NCI-H446 treated with DMSO at 0.1 percent for 48 hours (cell line): ENCODE data around the gene TENT5C.

ENCODE experiments used
- DNase-seq: peaks from one replicate; lab custom pipeline; 2025; lab: John Stamatoyannopoulos, UW

TENT5C gene

DNA sequence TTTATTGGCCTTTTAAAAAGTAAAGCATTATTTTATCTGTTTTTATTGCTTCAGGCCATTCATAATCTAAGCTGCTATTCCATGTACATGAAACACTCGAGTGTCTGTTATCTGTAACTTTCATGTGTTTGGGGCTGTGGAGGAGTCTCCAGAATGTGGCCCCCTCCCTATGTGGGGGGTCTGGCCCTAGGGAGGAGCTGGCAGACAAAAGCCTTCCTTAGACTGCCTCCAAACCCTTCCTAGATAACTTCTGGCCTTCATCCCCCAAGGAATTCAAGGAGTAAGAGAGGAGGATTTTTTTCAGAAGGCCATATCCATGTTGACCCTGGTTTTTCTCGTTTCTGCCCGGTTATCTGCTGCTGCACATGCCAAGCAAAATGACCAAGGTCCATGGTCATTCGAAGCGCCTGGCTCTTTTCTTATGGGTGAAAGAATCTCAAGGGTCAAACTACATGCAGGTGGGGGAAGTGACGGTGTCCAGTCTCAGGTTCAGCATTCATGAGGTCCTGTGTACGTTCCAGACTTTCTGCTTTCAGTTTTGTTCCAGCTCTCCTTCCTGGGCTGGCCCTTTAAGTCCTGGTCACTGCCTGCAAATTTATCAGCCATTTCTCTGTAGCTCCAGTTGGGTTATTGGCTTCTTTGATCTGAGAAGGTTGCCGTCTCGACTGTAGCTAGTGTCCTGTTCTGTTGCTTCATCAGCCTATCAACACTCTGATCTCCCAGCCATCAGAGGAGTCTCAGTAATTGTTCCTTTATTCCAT lies 8.3 kb downstream of the TENT5C start:
- no peak for DNase-seq

DNA sequence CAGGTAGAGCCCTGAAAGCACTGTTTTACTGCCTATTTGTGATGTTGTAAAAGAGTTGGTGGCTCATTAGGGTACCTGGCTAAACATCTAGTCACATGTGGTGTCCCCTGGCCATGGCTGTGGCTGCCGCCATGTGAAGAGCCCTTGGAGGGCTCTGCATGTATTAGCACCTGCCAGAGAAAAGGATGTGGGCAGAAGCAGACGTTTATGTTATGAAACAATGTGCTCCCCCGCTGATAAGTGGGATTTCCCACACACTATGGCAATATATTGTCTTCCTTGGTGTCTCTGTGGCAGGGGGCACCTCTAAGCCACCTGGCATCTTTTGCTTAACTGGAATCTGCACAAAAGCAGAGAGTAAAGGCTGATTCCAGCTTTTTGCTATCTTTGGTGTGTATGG lies 9.6 kb downstream of the TENT5C start:
- DNase-seq, result no peak

DNA sequence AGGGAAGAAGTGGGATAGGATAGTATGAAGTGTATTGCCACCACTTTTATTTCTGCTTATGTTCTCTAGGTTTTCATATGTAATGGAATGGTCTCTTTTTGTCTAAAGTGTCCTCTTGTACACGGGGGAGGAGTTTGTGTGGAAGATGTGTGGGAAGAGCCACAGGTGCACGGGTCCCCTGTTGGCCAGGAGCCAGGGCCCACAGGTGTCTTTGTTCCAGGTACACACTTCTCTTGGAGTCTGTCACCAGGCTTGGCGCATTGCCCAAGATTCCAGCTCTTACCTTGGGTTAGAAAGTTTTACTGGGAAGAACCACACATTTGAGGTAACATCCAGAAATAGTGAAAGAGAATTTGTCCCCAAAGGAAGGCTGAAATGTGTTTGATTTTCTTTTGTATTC lies 10.5 kb downstream of the TENT5C start:
- no peak for DNase-seq

DNA sequence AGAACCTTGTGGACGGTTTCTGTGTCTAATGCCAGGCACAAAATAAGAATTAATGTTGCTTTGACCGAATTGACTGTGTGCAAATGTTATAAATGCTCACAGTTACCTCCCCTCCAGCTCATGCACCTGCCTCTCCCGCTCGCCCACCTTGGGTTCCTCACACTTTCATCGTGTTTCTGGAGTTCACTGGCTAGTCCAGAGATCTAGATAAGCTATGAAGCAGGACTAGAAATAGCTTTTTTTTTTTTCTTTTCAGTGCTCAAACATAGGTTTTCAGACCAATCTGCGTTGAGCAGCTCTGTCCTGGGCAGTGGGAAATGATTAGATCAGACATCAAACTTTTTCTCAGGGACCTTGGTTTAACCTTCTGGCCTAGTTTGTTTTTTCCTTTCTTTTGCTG lies 11.1 kb downstream of the TENT5C start:
- no peak for DNase-seq

DNA sequence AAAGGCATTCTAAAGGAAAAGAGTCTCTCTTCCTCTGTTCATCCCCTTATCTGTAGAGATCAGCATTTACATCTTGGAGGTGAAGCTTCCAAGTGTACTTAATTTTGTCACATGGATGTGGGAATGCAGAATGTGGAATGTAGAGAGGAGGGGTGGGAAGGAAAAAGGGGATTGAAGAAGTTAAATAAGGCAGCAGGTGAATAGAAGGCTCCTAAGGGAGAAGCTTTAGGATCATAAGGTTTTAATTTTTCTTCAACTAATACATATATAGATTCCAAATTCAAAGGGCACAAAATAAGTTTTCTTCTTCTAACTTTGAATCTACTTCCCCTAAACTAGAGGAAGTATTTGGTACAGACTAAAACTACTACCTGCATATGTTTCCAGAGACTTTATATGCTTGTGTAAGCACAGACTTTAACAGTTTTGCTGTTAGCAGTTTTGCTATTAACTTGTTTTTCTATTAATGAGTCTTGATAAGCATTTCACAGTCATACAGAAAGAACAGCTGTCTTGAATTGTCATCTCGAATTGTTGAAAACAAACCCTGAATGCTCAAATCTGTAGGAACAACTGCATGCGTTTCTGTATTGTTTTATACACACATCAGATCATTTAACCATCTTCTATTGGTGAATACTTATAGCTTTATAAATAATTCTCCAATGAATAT lies 12.7 kb downstream of the TENT5C start:
- DNase-seq, result no peak

DNA sequence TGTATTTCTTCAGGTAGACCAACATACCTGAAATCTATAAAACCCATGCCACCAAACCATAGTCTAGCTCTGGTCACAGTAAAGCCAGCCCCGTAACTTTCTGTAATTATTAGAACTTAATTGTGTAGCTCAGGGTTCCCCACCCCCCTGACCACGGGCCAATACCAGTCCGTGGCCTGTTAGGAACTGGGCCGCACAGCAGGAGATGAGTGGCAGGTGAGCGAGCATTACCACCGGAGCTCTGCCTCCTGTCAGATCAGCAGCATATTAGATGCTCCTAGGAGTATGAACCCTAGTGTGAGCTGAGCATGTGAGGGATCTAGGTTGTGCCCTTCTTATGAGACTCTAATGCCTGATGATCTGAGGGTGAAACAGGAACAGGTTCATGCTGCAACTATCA lies 14.6 kb downstream of the TENT5C start:
- no peak for DNase-seq

DNA sequence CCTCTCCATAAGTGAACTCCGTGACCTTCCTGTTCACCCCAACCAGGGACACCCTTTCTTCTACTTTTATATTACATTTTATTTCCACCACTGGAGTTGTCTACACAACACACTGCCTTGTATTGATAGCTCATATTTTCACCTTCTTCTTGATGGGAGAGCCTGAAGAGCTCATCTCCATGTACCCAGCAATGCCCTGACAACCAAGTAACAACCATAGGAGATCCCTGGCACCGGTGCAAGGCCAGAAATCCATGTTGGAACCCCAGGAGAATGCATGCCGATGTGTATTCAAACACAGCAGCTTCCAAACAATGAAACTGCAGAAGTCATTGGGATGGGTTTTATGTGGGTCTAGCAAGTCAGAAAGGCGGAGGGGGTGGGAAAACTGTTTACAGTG lies 15.5 kb downstream of the TENT5C start:
- DNase-seq, result no peak

DNA sequence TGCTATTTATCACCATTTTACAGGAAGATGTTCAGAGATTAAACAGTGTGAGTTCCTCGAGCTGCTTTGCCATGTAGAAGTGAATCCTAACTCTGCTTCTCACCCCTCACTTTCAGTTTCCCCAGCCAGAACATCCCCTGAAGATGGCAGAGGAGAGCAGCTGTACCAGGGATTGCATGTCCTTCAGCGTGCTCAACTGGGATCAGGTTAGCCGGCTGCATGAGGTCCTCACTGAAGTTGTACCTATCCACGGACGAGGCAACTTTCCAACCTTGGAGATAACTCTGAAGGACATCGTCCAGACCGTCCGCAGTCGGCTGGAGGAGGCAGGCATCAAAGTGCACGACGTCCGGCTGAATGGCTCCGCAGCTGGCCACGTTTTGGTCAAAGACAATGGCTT lies 16.9 kb downstream of the TENT5C start:
- DNase-seq, result no peak

DNA sequence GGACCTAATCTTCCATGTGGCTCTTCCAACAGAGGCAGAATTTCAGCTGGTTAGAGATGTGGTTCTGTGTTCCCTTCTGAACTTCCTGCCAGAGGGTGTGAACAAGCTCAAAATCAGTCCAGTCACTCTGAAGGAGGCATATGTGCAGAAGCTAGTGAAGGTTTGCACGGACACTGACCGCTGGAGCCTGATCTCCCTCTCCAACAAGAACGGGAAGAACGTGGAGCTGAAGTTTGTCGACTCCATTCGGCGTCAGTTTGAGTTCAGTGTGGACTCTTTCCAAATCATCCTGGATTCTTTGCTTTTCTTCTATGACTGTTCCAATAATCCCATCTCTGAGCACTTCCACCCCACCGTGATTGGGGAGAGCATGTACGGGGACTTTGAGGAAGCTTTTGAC lies 17.3 kb downstream of the TENT5C start:
- DNase-seq, result no peak

DNA sequence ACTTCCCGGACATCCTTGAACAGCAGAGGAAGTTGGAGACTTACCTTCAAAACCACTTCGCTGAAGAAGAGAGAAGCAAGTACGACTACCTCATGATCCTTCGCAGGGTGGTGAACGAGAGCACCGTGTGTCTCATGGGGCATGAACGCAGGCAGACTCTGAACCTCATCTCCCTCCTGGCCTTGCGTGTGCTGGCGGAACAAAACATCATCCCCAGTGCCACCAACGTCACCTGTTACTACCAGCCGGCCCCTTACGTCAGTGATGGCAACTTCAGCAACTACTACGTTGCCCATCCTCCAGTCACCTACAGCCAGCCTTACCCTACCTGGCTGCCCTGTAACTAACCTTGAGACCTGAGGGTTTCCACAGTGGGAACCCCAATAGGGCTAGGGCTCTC lies 17.9 kb downstream of the TENT5C start:
- no peak for DNase-seq

DNA sequence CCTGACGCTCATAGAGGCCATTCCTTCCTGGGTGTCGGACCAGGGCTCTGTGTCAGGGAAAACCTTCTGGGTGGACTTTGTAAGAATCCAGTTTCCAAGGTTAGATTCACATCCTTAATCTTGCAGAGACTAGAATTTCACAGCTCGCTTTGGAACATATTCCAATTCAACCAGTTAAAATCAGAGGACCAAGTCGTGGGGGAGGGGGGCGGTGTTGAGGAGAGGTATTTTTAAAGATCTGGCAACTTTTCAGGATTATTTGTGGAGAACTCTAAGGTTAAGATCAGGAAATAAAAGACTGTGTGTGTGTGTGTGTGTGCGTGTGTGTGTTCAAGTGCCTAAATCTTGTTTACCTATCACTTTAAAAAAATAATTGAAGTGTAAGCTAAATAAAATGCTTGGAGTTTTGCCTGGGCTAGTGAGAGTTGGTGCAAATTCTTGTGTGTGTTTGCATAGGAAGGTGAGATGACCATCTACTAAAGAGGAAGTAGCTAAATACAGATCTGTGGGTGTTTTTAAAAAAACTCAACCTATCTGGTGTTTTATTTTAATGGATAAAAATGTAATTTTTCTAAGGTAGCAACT lies 21.8 kb downstream of the TENT5C start:
- DNase-seq, result no peak

DNA sequence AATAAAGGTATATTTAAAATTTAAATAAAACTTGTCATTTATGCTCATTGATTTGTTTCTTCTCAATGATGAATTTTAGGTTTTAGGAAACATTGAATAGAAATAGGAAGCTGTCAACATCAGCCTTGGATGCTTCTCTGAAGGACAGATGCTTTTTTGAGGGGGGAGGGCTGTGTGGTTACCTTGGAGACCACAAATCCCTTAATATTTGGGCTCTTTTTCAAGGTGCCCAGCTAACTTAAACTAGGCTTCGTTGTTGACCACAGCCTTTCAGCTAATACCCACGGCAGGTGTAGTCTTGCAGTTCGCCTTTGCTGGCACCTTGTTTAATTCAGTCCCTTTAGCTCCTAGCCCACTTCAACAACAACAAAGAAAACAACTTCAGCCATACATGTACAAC lies 22.5 kb downstream of the TENT5C start:
- DNase-seq, result no peak

DNA sequence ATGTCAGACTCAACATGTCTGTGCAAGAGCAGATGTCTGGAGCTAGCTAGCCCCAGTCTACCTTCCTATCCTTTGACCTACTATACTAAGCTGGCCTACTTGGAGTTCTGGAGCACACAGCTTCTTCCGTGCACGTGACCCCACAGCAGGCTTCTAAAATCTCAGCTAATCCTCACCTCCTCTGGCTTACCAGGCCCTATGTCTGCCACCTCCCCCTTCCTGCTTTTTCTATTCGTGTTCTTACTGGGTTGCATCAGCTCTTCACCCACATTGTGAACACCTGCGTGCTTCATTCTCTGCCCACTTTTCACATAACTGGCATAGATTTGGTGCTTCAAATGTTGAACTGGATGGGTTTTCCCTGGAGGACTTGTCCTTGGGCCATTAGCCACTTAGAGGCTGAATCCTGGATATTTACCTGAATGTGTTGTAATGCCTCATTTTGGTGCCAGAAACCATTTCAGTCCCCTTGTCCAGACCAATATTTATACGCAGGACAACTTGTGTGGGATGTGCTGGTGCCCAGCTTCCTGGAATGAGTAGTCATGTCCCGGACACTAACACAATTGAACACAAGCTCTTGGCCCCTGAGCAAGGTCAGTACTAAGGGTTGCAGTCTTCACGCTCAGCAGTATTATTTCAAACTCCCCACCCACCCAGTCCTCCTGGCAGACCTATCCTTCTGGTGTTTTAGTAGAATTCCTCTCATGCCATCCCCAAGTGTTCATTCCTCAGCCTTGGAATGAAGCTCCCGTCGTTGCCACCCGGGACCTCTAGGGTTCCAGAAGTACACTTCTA lies 24.0 kb downstream of the TENT5C start:
- DNase-seq, result no peak

DNA sequence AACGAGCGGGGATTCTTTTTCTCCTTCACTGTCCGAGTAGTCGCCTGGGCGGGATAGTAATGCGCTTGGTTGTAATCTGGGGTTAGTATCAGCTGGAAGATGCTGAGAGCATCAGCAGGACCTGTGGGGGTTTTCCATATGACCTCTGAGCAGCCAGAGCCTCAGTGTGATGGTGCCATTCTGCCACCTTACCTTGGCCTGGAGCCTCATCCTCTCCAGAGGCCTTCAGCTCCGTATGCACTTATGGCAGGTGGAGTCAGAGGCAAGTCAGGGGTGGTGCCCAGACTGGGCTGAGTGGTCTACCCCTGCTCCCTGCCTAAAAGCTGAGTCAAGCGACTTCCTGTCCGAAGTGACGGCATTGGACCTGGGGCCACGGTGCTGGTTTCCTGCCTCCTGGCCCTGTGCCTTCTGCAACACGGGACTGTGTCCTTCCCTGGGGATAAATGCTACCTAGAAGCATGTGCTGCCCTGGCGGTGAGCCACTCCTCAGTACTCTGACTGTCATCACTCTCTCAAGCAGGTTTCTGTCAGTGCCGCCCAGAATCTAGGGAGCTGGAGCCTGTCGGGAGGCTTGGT lies 24.7 kb downstream of the TENT5C start:
- no peak for DNase-seq

DNA sequence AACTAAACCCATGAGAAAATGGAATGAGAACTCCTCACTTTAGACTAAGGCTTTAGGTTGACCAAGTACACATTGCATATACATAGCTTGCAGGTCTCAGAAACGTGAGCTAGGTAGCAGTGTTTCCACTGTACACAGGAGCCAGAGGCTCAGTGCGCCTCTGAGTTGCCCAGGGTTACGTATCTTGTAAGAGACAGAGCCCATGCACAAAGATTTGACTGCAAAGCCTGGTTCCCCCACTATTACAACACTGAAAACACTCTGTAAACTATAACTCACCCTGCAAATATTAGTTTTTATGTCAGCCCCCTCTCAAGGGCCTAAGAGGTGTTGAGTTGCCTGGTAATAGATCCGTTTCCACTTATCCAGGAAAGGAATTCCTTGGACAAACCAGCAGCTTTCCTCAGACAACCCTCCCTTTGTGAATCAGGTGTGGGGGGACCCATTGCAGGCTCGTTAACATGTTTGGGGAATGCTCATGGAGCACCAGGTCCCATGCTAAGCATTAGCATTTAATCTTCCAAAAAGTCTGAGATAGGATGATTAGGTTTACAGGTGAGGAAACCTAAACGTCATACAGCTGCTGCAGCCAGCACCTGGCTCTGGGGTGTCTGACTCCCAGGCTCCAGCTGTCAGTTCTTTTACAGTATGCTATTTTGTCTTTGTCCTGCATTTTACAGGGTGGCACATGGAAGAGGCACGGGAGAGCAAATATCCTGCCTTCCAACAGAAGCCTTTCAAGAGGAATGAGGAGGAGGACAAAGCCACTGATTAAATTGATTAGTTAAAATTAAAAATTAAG lies 25.7 kb downstream of the TENT5C start:
- no peak for DNase-seq

DNA sequence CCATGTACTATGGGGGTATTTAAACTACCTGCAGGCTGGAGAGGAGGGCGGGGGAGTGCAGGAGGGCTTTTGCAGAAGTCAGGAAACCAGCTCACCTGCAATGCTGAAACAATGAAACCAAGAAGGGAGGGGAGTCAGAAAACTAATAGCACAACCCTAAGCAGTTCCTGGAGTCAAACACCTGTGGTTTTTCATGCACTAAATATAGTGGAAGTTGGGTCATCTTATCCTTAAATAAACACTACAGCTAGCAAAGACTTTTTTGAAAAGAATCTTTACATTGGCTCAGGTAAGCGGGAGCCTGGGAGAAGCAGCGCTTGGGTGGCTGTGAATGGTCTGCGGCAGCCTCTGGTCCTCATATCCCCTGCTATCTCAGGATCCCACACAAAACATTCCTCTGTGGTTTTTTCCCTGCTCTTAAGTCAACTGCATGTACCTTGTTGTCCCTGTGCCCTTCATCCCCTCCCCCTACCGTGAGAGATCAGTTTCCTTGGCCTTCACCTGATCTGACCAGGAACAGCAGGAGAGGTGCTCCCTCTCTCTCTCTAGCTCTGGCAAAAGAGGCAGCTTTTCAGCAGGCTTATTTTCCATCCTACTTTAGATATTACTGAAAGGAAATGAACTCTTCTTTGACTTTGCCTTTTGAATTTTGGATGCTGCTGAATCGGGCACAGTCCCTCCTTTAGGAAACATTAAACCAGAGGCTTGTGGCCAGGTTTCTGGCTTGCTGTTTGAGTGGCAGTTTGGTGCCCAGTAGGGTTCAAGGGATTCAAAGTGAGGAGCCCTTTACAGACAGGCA lies 26.6 kb downstream of the TENT5C start:
- no peak for DNase-seq

DNA sequence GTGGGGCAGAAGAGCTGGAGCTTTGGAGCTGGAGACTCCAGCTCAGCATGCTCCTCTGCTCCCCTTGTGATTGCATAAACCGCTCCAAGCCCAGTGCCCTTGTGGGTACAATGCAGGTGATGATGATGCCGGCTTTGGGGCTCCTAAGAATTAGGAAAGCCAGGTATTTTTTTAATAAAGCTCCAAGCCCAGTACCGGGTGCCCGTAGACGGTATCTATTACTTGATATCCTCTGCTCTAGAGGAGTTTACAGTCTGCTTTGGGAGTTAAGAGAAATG lies 27.2 kb downstream of the TENT5C start:
- no peak for DNase-seq

DNA sequence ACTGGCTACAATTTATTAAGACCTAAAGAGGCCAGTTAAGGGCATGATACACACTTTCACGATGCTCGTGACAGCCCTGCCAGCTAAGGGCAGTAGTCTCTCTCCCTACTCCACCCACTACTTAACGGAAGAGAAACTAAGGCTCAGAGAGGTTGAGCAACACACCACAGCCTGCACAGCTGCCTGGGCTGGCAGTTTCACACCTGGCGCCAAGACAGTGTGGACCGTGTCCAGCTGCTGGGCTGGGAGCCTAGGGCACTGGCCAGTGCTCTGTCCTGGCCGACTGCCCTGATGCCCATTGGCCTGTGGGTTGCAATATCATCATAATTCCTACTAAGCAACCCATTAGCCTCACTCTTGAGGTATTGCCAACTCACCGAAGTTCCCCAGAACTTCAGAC lies 27.6 kb downstream of the TENT5C start:
- no peak for DNase-seq

DNA sequence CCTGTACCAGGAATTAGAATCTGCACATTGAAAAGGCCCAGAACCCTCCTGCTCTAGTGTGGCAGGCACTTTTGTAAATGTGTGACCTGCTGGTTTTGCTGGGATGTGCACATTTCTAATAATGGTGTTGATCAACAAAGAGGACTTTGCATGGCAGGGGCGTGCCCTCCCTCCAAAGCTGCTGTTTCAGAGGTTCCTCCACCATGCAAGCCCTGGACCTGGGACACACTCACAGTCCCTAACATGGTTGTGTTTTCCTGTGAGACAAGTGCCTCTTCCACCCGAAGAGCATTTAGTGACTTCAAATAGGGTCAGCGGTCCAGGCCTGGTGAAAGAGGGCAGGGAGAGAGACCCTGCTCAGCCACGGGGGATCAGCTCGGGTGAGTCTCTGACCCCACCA lies 28.1 kb downstream of the TENT5C start:
- no peak for DNase-seq

DNA sequence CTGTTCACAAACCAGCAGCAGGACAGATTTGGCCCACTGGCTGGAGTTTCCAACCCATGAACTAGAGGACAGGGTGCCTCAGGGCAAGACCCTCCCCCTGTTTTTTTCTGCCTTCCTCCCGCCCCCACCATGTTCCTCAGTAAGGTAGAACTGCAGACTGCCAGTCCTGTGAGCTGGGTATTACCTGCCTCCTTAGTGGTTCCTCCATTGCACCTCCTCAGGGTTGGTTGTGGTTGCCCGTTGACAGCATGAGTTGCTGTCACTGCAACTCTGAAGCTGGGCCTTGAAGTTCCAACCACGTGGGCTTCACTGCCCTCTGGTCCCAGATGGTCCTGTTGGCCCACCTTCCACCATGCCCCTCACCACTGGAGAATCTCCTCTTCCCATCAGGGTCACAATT lies 28.8 kb downstream of the TENT5C start:
- DNase-seq, result no peak

DNA sequence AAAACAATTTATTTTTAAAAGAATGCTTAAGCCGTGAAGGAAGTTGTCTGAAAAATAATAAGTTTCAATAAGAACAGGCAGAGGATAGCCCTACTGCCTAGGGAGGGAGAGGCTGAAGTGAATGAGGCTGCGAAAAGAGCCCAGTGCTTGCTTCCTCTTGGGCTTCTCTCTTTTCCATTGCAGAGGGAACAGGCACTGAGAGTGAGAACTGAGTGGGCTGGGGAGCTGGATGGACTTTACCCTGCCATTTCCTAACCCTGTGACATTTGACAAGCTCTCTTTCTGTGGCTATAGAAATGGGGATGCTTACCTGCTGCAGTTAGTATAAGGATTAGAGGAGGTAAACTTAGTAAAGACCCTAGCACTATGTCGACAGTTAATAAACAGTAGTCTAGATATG lies 30.0 kb downstream of the TENT5C start:
- no peak for DNase-seq
